Measurements from ENCODE around the gene AMH. TPM values are rescaled to one million over a fixed set of nuclear protein-coding genes. Genes with fewer than 3 reads are reported as not detected.

AMH gene
- total and polyA plus RNA-seq, 10 donors, result 0.20 to 5.7 (median 1.0) TPM

DNA sequence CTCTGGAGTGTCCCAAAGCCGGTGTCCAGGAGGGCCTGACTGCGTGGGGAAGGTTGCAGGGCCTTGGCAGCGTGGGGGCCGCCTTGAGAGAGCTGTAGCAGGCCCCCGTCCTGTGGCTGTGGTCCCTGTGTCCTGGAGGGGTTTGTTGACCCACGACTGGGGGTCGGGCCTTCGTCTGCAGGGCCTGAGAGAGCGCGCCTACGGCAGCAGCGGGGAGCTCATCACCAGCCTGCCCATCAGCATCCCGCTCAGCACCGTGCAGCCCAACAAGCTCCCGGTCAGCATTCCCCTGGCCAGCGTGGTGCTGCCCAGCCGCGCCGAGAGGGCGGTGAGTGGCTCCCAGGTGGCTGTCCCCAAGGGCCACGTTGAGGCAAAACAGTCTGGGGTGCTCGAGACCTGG is 31.5 kb upstream of the AMH start:
- no peak overlapping the region for H3K27ac ChIP-seq
- intact Hi-C loops (cut with DNase I; ENCODE audit: low total_unique reads), result no loop called here
- peaks cover 0 to 100% (median 96%) of the 10 kb centered on the region in 6 donors for H3K36me3 ChIP-seq
- TF ChIP-seq POLR2A (IDR thresholded peaks at IDR 0.05) (no peak), POLR2AphosphoS5 (IDR thresholded peaks at IDR 0.05) (peak in 1 of 3 donors; percentile 31)
- TF ChIP-seq, protein P1, sequence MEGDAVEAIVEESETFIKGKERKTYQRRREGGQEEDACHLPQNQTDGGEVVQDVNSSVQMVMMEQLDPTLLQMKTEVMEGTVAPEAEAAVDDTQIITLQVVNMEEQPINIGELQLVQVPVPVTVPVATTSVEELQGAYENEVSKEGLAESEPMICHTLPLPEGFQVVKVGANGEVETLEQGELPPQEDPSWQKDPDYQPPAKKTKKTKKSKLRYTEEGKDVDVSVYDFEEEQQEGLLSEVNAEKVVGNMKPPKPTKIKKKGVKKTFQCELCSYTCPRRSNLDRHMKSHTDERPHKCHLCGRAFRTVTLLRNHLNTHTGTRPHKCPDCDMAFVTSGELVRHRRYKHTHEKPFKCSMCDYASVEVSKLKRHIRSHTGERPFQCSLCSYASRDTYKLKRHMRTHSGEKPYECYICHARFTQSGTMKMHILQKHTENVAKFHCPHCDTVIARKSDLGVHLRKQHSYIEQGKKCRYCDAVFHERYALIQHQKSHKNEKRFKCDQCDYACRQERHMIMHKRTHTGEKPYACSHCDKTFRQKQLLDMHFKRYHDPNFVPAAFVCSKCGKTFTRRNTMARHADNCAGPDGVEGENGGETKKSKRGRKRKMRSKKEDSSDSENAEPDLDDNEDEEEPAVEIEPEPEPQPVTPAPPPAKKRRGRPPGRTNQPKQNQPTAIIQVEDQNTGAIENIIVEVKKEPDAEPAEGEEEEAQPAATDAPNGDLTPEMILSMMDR (IDR thresholded peaks at IDR 0.05 in 8 of 11, conservative IDR thresholded peaks at IDR 0.05 in 3 of 11), result no peak
- peaks cover 0 to 25% (median 3%) of the 10 kb centered on the region in 6 donors for H3K4me1 ChIP-seq
- H3K27me3 ChIP-seq (replicated peaks in 1 of 7), result no peaks in the 10 kb centered on the region
- H3K4me3 ChIP-seq, result no peak overlapping the region
- no peaks in the 10 kb centered on the region for H3K9me3 ChIP-seq
- WGBS, 5 donors, result 93 to 99% (median 96%) methylated on average over 10 to 22 of the region's 22 CpGs
- no peak for DNase-seq

DNA sequence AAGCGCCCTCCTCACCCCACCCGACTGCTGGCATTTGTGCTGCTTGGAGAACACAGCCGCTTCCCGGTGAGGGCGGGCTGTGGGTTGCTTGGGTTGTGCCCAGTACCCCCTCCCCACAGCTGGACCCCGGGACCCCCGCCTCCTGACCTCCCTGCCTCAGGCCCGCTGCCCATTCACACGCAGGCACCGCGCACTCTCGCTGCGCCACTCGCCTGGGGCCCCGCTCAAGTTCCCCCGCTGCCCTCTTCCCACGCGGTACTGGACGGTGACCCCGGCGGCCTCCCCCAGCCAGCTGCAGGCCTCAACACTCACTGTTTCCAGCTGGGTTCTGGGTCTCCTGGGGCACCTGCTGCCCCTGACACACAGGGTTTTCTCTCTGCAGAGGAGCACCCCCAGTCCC is 29.4 kb upstream of the AMH start:
- DNase-seq, result no peak
- no peak overlapping the region for H3K4me3 ChIP-seq
- no peaks in the 10 kb centered on the region for H3K27me3 ChIP-seq (replicated peaks in 1 of 7)
- intact Hi-C loops (cut with DNase I; ENCODE audit: low total_unique reads), result no loop called here
- peaks cover 0 to 44% (median 20%) of the 10 kb centered on the region in 6 donors for H3K4me1 ChIP-seq
- TF ChIP-seq POLR2AphosphoS5 (IDR thresholded peaks at IDR 0.05) (peak in 1 of 3 donors; percentile 44), POLR2A (IDR thresholded peaks at IDR 0.05) (no peak)
- H3K27ac ChIP-seq, result no peak overlapping the region
- no peaks in the 10 kb centered on the region for H3K9me3 ChIP-seq
- 95 to 97% (median 96%) methylated on average over 18 to 21 of the region's 21 CpGs for WGBS, 5 donors
- H3K36me3 ChIP-seq, result peaks cover 0 to 100% (median 88%) of the 10 kb centered on the region in 6 donors

DNA sequence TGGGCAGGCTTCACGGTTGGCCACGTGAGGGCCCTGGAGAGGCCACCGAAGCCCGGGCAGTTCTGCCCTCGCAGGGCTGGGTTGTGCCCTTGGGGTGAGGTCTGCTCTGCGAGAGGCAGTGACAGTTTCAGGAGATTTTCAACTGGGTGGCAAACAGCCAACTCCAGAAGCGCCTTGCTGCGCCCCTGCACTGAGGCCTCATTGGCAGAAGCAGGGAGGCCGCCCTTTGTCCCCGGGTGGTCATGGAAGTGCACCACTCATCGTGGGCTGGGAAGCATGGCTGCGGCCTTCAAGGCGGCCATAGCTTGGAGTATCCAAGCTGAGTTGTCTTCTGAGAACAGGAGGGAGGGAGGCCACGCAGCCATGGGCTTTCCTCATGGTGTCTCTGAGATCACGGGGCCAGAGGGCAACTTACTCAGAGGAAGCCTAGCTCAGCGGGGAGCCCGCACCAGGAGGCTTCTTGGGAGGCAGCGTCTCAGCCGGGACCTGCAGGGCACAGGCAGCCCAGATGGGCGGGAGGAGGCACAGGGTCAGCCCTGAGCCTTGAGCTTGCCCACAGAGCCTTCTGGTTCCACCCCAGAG is 27.8 kb upstream of the AMH start:
- Histone ChIP-seq H3K4me1 (peaks cover 0 to 46% (median 15%) of the 10 kb centered on the region in 6 donors), H3K27ac (peak overlapping the region in 3 of 8 donors; percentile 30 to 75 (median 42)), H3K27me3 (replicated peaks in 1 of 7) (no peaks in the 10 kb centered on the region), H3K36me3 (peaks cover 0 to 100% (median 86%) of the 10 kb centered on the region in 6 donors), H3K9me3 (no peaks in the 10 kb centered on the region), H3K4me3 (no peak overlapping the region)
- no peak for DNase-seq
- intact Hi-C loops (cut with DNase I; ENCODE audit: low total_unique reads), result no loop called here
- 84 to 92% (median 92%) methylated on average over 11 to 20 of the region's 20 CpGs for WGBS, 5 donors
- TF ChIP-seq POLR2A (IDR thresholded peaks at IDR 0.05) (no peak), POLR2AphosphoS5 (IDR thresholded peaks at IDR 0.05) (peak in 2 of 3 donors; percentile 10 to 40)

DNA sequence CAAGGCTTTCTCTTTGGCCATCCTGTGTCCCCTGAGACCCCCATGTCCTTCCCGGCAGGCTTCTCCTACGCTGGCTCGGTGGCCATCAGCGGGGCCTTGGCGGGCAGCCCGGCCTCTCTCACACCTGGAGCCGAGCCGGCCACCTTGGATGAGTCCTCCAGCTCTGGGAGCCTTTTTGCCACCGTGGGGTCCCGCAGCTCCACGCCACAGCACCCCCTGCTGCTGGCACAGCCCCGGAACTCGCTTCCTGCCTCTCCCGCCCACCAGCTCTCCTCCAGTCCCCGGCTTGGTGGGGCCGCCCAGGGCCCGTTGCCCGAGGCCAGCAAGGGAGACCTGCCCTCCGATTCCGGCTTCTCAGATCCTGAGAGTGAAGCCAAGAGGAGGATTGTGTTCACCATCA is 27.2 kb upstream of the AMH start:
- Histone ChIP-seq H3K27me3 (replicated peaks in 1 of 7) (no peaks in the 10 kb centered on the region), H3K36me3 (peaks cover 0 to 100% (median 86%) of the 10 kb centered on the region in 6 donors), H3K9me3 (no peaks in the 10 kb centered on the region), H3K4me3 (no peak overlapping the region), H3K4me1 (peaks cover 0 to 46% (median 15%) of the 10 kb centered on the region in 6 donors), H3K27ac (peak overlapping the region in 3 of 8 donors; percentile 30 to 75 (median 42))
- 86 to 92% (median 89%) methylated on average over 20 of the region's 20 CpGs for WGBS, 5 donors
- intact Hi-C loops (cut with DNase I; ENCODE audit: low total_unique reads), result no loop called here
- TF ChIP-seq POLR2A (IDR thresholded peaks at IDR 0.05) (no peak), POLR2AphosphoS5 (IDR thresholded peaks at IDR 0.05) (no peak)
- TF ChIP-seq, protein P1 (IDR thresholded peaks at IDR 0.05 in 8 of 11, conservative IDR thresholded peaks at IDR 0.05 in 3 of 11), result peak in 1 of 11 experiments; percentile 16
- DNase-seq, result no peak

DNA sequence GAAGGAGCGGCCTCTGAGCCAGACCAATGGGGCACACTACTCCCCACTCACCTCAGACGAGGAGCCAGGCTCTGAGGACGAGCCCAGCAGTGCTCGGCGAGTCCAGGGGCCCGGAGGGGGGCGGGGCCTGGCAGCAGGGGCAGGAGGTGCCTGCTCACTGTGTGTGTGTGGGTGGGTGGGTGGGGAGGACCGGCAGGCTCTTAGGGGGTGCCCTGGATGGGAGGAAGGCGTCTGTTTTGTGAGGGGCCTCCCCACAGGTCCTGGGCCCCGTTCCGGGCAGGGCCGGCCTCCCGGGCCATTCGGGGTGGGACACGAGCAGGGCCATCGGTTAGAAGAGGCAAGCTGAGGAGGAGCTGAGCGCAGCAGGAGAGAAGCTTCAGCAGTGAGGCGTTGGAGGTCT is 25.7 kb upstream of the AMH start:
- intact Hi-C loops (cut with DNase I; ENCODE audit: low total_unique reads), result no loop called here
- DNase-seq, result no peak
- Histone ChIP-seq H3K27me3 (replicated peaks in 1 of 7) (no peaks in the 10 kb centered on the region), H3K4me3 (no peak overlapping the region), H3K9me3 (no peaks in the 10 kb centered on the region), H3K4me1 (peaks cover 0 to 59% (median 15%) of the 10 kb centered on the region in 6 donors), H3K36me3 (peaks cover 0 to 100% (median 86%) of the 10 kb centered on the region in 6 donors), H3K27ac (peak overlapping the region in 6 of 8 donors; percentile 13 to 78 (median 67))
- WGBS, 5 donors, result 65 to 93% (median 83%) methylated on average over 7 to 18 of the region's 18 CpGs
- TF ChIP-seq, protein P1 (IDR thresholded peaks at IDR 0.05 in 8 of 11, conservative IDR thresholded peaks at IDR 0.05 in 3 of 11), result no peak
- TF ChIP-seq POLR2AphosphoS5 (IDR thresholded peaks at IDR 0.05) (no peak), POLR2A (IDR thresholded peaks at IDR 0.05) (no peak)

Measured in spleen (tissue), 11 donors.